RWPE1 (cell line): Measurements from ENCODE around the gene SYNPO2.
"Not testable (repeated sequence)": the region's sequence is repeated elsewhere in the genome, so short reads cannot be mapped to it uniquely, and the experiment has no call there.

ENCODE experiments used
- CTCF ChIA-PET: fragments of 350-600 bp; sonication (Branson Sonifier 250); formaldehyde crosslinking; extraction: SDS; loops from one replicate; lab custom pipeline; 2021; lab: Yijun Ruan, JAX
- POLR2A ChIA-PET: fragments of 400-600 bp; formaldehyde crosslinking; extraction: SDS; loops from one replicate; lab custom pipeline; 2020; ENCODE audit warnings: antibody characterized with exemption; ENCODE audit not compliant: low non-redundant PET; lab: Yijun Ruan, JAX
- DNase-seq: peaks from one replicate; pipeline ENCODE4 v3.0.0; 2012; ENCODE audit warnings: low spot score
- H3K27ac ChIP-seq: fragments of 450-650 bp; 2 replicates; pipeline ENCODE4 v1.5.1; 2017
- CTCF ChIP-seq: fragments of 450-650 bp; conservative IDR thresholded peaks from 2 replicates; pipeline ENCODE4 v1.5.1; 2017; ENCODE audit warnings: low read depth, mild to moderate bottlenecking

Gene SYNPO2

GRCh38 chr4:119057417-119057816, 168.8 kb downstream of the SYNPO2 start:
- ChIA-PET CTCF (no interaction called here), POLR2A (no interaction called here)
- no peak for TF ChIP-seq CTCF
- no peak overlapping the region for H3K27ac ChIP-seq
- no peak for DNase-seq

GRCh38 chr4:119059221-119059620, 170.6 kb downstream of the SYNPO2 start:
- CTCF ChIA-PET = no interaction called here
- POLR2A ChIA-PET = no interaction called here
- no peak for DNase-seq
- no peak overlapping the region for H3K27ac ChIP-seq
- TF ChIP-seq CTCF = no peak

GRCh38 chr4:119067125-119067524, 178.5 kb downstream of the SYNPO2 start:
- DNase-seq, POLR2A ChIA-PET, H3K27ac ChIP-seq, CTCF ChIA-PET: not testable (repeated sequence)

GRCh38 chr4:119067670-119068360, 179.2 kb downstream of the SYNPO2 start:
- H3K27ac ChIP-seq = peak overlapping the region; percentile 68
- POLR2A ChIA-PET, DNase-seq: not testable (repeated sequence)
- CTCF ChIA-PET = interaction anchor here (0.6 kb wide), 1 partner anchor 364 kb away, joined by 3 read pairs; no protein-coding TSS in a partner anchor

- no peak overlapping the region for H3K27ac ChIP-seq
- POLR2A ChIA-PET = no interaction called here
- CTCF ChIA-PET = no interaction called here
- DNase-seq = peak; percentile 63
- no peak for TF ChIP-seq CTCF
These were observed 179.9 kb downstream of the SYNPO2 start for GRCh38 chr4:119068529-119068962.

- ChIA-PET POLR2A (no interaction called here), CTCF (no interaction called here)
- no peak overlapping the region for H3K27ac ChIP-seq
- no peak for TF ChIP-seq CTCF
- peak; percentile 74 for DNase-seq
These were observed 181.6 kb downstream of the SYNPO2 start for GRCh38 chr4:119070301-119070700.

- DNase-seq = no peak
- H3K27ac ChIP-seq = no peak overlapping the region
- ChIA-PET POLR2A (no interaction called here), CTCF (no interaction called here)
- no peak for TF ChIP-seq CTCF
These were observed 192.3 kb downstream of the SYNPO2 start for GRCh38 chr4:119080721-119081541.
